Activated B cell treated with CpG ODN at 0.5 μM for 24 hours (primary cell): ENCODE results near the gene CXCR6. TPM values are rescaled to one million over a fixed set of nuclear protein-coding genes. Genes with fewer than 3 reads are reported as not detected.

Experiments
- ATAC-seq: fragments of 200-7000 bp; cut with Tn5 transposase; one replicate; pipeline ENCODE4 v1.10.0; 2021; ENCODE audit warnings: low read depth, mild to moderate bottlenecking, moderate library complexity
- CTCF ChIA-PET: fragments of 350-600 bp; sonication (Branson Sonifier 250); formaldehyde crosslinking; loops from one replicate; lab custom pipeline; 2021; ENCODE audit warnings: antibody characterized with exemption; lab: Charles Lee
- POLR2A ChIA-PET: fragments of 350-600 bp; sonication (Branson Sonifier 250); formaldehyde crosslinking; loops from one replicate; lab custom pipeline; 2021; ENCODE audit warnings: antibody characterized with exemption; lab: Charles Lee
- DNase-seq: peaks from one replicate; pipeline ENCODE4 v3.0.0; 2022
- H3K27ac Mint-ChIP-seq: one replicate; pipeline ENCODE4 v1.8.0; 2020; ENCODE audit warnings: mixed read lengths
- H3K27me3 Mint-ChIP-seq: one replicate; pipeline ENCODE4 v1.8.0; 2021; ENCODE audit warnings: mixed read lengths
- H3K36me3 Mint-ChIP-seq: one replicate; pipeline ENCODE4 v1.8.0; 2021; ENCODE audit warnings: low read depth, mixed read lengths
- H3K4me1 Mint-ChIP-seq: one replicate; pipeline ENCODE4 v1.8.0; 2021; ENCODE audit warnings: mixed read lengths
- H3K4me3 Mint-ChIP-seq: one replicate; pipeline ENCODE4 v1.8.0; 2020; ENCODE audit warnings: mild to moderate bottlenecking, mixed read lengths
- H3K9me3 Mint-ChIP-seq: one replicate; pipeline ENCODE4 v1.8.0; 2020; ENCODE audit warnings: mixed read lengths
- CTCF ChIP-seq: fragments of 200-600 bp; IDR thresholded peaks from one replicate; pipeline ENCODE4 v1.8.0; 2022; ENCODE audit warnings: antibody characterized with exemption, mild to moderate bottlenecking
- intact Hi-C: fragments of 100-400 bp; cut with micrococcal nuclease; formaldehyde crosslinking; loops from one replicate; pipeline ENCODE4 v1.15.1; 2024
- total RNA-seq: library from RNA; stranded (reverse); gene quantifications from 2 replicates; pipeline ENCODE4 v1.2.3, GENCODE V29; 2022

The CXCR6 gene
- total RNA-seq, 1 donor from 2014 or later, result not detected

- peak overlapping the region; percentile 15 for H3K4me3 Mint-ChIP-seq
- DNase-seq (no peak), ATAC-seq (no peak)
- peaks cover 20% of the 10 kb centered on the region for H3K36me3 Mint-ChIP-seq
- H3K27me3 Mint-ChIP-seq, result no peaks in the 10 kb centered on the region
- peaks cover 21% of the 10 kb centered on the region for H3K4me1 Mint-ChIP-seq
- intact Hi-C loops, result no loop called here
- H3K27ac Mint-ChIP-seq, result peak overlapping the region; percentile 24
- no peaks in the 10 kb centered on the region for H3K9me3 Mint-ChIP-seq
- POLR2A ChIA-PET, result interaction anchor here (0.6 kb wide), 2 partner anchors 62 to 216 kb away, joined by 4 to 6 read pairs; no protein-coding TSS in a partner anchor
- TF ChIP-seq CTCF, result no peak
- CTCF ChIA-PET, result no interaction called here
These were observed 28.2 kb upstream of the CXCR6 start for GRCh38 chr3:45915059-45915439.

GRCh38 chr3:45915518-45916231 lies 27.6 kb upstream of the CXCR6 start:
- ChIA-PET POLR2A (interaction anchor here (0.6 kb wide), 2 partner anchors 63 to 217 kb away, joined by 4 to 6 read pairs; no protein-coding TSS in a partner anchor), CTCF (no interaction called here)
- Mint-ChIP-seq H3K4me3 (peak overlapping the region; percentile 48), H3K9me3 (no peaks in the 10 kb centered on the region), H3K27me3 (no peaks in the 10 kb centered on the region), H3K36me3 (peaks cover 26% of the 10 kb centered on the region), H3K4me1 (peaks cover 17% of the 10 kb centered on the region), H3K27ac (peak overlapping the region; percentile 50)
- intact Hi-C loops, result no loop called here
- DNase-seq (no peak), ATAC-seq (peak; percentile 89)
- no peak for TF ChIP-seq CTCF

- intact Hi-C loops, result no loop called here
- Mint-ChIP-seq H3K9me3 (no peaks in the 10 kb centered on the region), H3K27ac (no peak overlapping the region), H3K4me1 (peaks cover 17% of the 10 kb centered on the region), H3K4me3 (no peak overlapping the region), H3K36me3 (peaks cover 40% of the 10 kb centered on the region), H3K27me3 (no peaks in the 10 kb centered on the region)
- TF ChIP-seq CTCF, result no peak
- ChIA-PET CTCF (no interaction called here), POLR2A (no interaction called here)
- ATAC-seq (no peak), DNase-seq (no peak)
These were observed 25.9 kb upstream of the CXCR6 start for GRCh38 chr3:45917146-45917898.

GRCh38 chr3:45921158-45922038 lies 21.9 kb upstream of the CXCR6 start:
- intact Hi-C loops, result no loop called here
- POLR2A ChIA-PET, result no interaction called here
- CTCF ChIA-PET, result interaction anchor here (1.1 kb wide), 1 partner anchor 159 kb away, joined by 3 read pairs; no protein-coding TSS in a partner anchor
- DNase-seq (no peak), ATAC-seq (no peak)
- Mint-ChIP-seq H3K27ac (no peak overlapping the region), H3K4me1 (peaks cover 3% of the 10 kb centered on the region), H3K9me3 (no peaks in the 10 kb centered on the region), H3K36me3 (peaks cover 75% of the 10 kb centered on the region), H3K27me3 (no peaks in the 10 kb centered on the region), H3K4me3 (no peak overlapping the region)
- TF ChIP-seq CTCF, result no peak

- ATAC-seq (no peak), DNase-seq (no peak)
- peaks cover 2% of the 10 kb centered on the region for H3K4me1 Mint-ChIP-seq
- POLR2A ChIA-PET, result no interaction called here
- intact Hi-C loops, result no loop called here
- no peak overlapping the region for H3K4me3 Mint-ChIP-seq
- peaks cover 78% of the 10 kb centered on the region for H3K36me3 Mint-ChIP-seq
- TF ChIP-seq CTCF, result no peak
- CTCF ChIA-PET, result no interaction called here
- no peak overlapping the region for H3K27ac Mint-ChIP-seq
- no peaks in the 10 kb centered on the region for H3K27me3 Mint-ChIP-seq
- H3K9me3 Mint-ChIP-seq, result no peaks in the 10 kb centered on the region
These were observed 21.3 kb upstream of the CXCR6 start for GRCh38 chr3:45922039-45922326.
